Measurements from ENCODE around the gene SLC2A11. TPM values are rescaled to one million over a fixed set of nuclear protein-coding genes. Genes with fewer than 3 reads are reported as not detected.

Gene SLC2A11
- polyA plus RNA-seq, 3 donors = 1.3 to 3.3 (median 2.5) TPM

DNA sequence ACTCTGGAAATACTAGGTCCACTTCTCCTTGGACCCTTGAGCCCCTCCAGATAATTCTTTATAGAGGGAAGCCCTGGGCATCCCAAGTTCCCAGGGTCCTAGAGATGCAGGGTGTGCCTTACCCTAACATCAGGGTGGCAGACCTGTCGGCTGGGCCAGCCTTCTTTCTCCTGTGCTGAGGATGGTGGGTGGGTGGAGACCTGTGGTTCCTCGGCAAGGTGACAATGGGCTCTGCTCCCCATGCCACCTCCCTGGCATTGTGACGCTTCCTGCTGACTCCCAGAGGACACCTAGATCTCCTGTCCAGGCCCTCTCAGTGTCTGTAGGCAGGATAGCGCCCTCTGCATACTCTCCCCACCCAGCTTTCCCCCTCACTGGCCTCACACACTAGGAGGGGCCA lies 15.1 kb upstream of the SLC2A11 start:
- H3K36me3 Mint-ChIP-seq = no peaks in the 10 kb centered on the region
- no peak for DNase-seq
- Histone ChIP-seq H4K20me1 (ENCODE audit: insufficient read depth, low read length) (no peaks in the 10 kb centered on the region), H3K4me2 (replicated peaks; ENCODE audit: extremely low read depth, low read length, poor library complexity, severe bottlenecking) (no peak overlapping the region), H3K9ac (ENCODE audit: insufficient read depth, low read length, poor library complexity, severe bottlenecking) (no peak overlapping the region), H3K27ac (ENCODE audit: low read depth in 1 of 2, low read length in 2 of 2) (no peak overlapping the region), H3K9me3 (replicated peaks in 1 of 2; ENCODE audit: control insufficient read depth in 1 of 2, insufficient read depth in 1 of 2, low read length in 2 of 2) (no peaks in the 10 kb centered on the region), H2AFZ (ENCODE audit: insufficient read depth, low read depth, low read length, poor library complexity, severe bottlenecking) (no peak overlapping the region), H3K36me3 (replicated peaks in 1 of 2; ENCODE audit: control insufficient read depth in 1 of 2, insufficient read depth in 2 of 2, low read length in 2 of 2) (no peaks in the 10 kb centered on the region), H3K4me3 (replicated peaks in 1 of 3; ENCODE audit: low read depth in 2 of 3, low read length in 3 of 3) (no peak overlapping the region), H3K27me3 (ENCODE audit: control insufficient read depth in 2 of 2, insufficient read depth in 2 of 2, low read length in 2 of 2) (no peaks in the 10 kb centered on the region), H3K4me1 (ENCODE audit: control insufficient read depth in 1 of 2, insufficient read depth in 2 of 2, low read length in 2 of 2) (peaks cover 25 to 27% of the 10 kb centered on the region in 2 donors), H3K79me2 (ENCODE audit: insufficient read depth, low read length) (no peaks in the 10 kb centered on the region)
- peaks cover 3 to 10% (median 5%) of the 10 kb centered on the region in 3 donors for H3K27me3 Mint-ChIP-seq (ENCODE audit: low read depth in 3 of 3)
- intact Hi-C loops (cut with micrococcal nuclease) = no loop called here
- TF ChIP-seq, protein P1, sequence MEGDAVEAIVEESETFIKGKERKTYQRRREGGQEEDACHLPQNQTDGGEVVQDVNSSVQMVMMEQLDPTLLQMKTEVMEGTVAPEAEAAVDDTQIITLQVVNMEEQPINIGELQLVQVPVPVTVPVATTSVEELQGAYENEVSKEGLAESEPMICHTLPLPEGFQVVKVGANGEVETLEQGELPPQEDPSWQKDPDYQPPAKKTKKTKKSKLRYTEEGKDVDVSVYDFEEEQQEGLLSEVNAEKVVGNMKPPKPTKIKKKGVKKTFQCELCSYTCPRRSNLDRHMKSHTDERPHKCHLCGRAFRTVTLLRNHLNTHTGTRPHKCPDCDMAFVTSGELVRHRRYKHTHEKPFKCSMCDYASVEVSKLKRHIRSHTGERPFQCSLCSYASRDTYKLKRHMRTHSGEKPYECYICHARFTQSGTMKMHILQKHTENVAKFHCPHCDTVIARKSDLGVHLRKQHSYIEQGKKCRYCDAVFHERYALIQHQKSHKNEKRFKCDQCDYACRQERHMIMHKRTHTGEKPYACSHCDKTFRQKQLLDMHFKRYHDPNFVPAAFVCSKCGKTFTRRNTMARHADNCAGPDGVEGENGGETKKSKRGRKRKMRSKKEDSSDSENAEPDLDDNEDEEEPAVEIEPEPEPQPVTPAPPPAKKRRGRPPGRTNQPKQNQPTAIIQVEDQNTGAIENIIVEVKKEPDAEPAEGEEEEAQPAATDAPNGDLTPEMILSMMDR (IDR thresholded peaks at IDR 0.05) = no peak
- H3K9me3 Mint-ChIP-seq = no peaks in the 10 kb centered on the region
- H3K27ac Mint-ChIP-seq = peak overlapping the region in 2 of 7 donors; percentile 10 to 57
- WGBS (ENCODE audit: insufficient coverage) = 57% methylated on average over 1 of the region's 4 CpGs
- H3K4me3 Mint-ChIP-seq = no peak overlapping the region
- H3K4me1 Mint-ChIP-seq = peaks cover 31% of the 10 kb centered on the region

DNA sequence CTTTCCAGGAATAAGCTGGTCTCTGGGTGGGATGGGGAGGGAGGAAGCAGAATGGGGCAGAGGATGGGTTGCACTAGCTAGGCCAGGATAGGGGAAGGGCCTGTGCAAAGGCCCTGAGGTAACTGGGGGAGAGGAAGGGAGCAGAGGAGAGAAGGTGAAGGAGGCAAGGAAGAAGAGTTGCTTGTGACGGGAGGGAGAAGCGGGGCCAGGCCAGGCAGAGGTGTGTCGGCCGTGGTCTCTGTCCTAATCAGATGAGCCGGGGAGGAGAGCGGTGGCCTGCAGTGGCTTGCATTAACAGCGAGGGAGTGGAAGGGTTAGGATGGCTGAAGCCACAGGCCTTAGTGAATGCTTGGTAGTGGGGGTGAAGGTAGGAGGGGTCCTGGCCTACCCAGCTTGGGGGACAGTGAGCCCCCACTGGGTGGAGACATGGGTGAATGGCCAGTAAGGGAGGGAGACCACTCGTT lies 12.9 kb upstream of the SLC2A11 start:
- Histone ChIP-seq H3K36me3 (replicated peaks in 1 of 2; ENCODE audit: control insufficient read depth in 1 of 2, insufficient read depth in 2 of 2, low read length in 2 of 2) (no peaks in the 10 kb centered on the region), H3K27me3 (ENCODE audit: control insufficient read depth in 2 of 2, insufficient read depth in 2 of 2, low read length in 2 of 2) (no peaks in the 10 kb centered on the region), H3K9ac (ENCODE audit: insufficient read depth, low read length, poor library complexity, severe bottlenecking) (no peak overlapping the region), H2AFZ (ENCODE audit: insufficient read depth, low read depth, low read length, poor library complexity, severe bottlenecking) (no peak overlapping the region), H3K27ac (ENCODE audit: low read depth in 1 of 2, low read length in 2 of 2) (no peak overlapping the region), H3K79me2 (ENCODE audit: insufficient read depth, low read length) (no peaks in the 10 kb centered on the region), H3K4me3 (replicated peaks in 1 of 3; ENCODE audit: low read depth in 2 of 3, low read length in 3 of 3) (no peak overlapping the region), H3K4me2 (replicated peaks; ENCODE audit: extremely low read depth, low read length, poor library complexity, severe bottlenecking) (no peak overlapping the region), H4K20me1 (ENCODE audit: insufficient read depth, low read length) (no peaks in the 10 kb centered on the region), H3K9me3 (replicated peaks in 1 of 2; ENCODE audit: control insufficient read depth in 1 of 2, insufficient read depth in 1 of 2, low read length in 2 of 2) (no peaks in the 10 kb centered on the region), H3K4me1 (ENCODE audit: control insufficient read depth in 1 of 2, insufficient read depth in 2 of 2, low read length in 2 of 2) (peaks cover 18 to 19% of the 10 kb centered on the region in 2 donors)
- Mint-ChIP-seq H3K4me3 (no peak overlapping the region), H3K4me1 (peaks cover 17% of the 10 kb centered on the region), H3K27me3 (ENCODE audit: low read depth in 3 of 3) (peaks cover 4 to 10% (median 8%) of the 10 kb centered on the region in 3 donors), H3K36me3 (no peaks in the 10 kb centered on the region), H3K27ac (no peak overlapping the region), H3K9me3 (no peaks in the 10 kb centered on the region)
- 78% methylated on average over 7 of the region's 8 CpGs for WGBS (ENCODE audit: insufficient coverage)
- intact Hi-C loops (cut with micrococcal nuclease) = loop anchor here in 1 of 2 donors (5.0 kb wide), 1 partner anchor 297 kb away; no protein-coding TSS in a partner anchor
- DNase-seq = no peak
- TF ChIP-seq, protein P1 (IDR thresholded peaks at IDR 0.05) = no peak

Measured in CD14-positive monocyte (primary cell).